ENCODE data around the gene C9orf85.

DNA sequence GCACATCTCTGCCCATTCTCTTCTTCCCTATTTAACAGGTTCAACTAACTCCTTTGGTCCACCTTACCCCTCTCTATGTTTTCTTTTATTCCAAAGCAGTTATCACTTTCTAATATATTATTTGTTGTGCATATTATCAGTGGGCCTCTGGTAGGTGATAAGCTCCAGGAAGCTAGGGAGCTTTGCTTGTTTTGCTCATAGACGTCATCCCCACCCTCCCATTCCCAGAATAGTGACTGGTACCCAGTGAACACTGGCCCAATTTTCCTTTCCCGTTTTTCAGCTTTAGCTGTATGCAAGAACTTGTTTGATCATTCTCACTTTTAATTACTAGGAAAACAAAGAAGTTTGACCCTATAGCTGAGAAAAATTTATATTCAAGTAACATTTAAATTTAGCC, 7.4 kb upstream of the C9orf85 start:
- TF ChIP-seq, protein P1, sequence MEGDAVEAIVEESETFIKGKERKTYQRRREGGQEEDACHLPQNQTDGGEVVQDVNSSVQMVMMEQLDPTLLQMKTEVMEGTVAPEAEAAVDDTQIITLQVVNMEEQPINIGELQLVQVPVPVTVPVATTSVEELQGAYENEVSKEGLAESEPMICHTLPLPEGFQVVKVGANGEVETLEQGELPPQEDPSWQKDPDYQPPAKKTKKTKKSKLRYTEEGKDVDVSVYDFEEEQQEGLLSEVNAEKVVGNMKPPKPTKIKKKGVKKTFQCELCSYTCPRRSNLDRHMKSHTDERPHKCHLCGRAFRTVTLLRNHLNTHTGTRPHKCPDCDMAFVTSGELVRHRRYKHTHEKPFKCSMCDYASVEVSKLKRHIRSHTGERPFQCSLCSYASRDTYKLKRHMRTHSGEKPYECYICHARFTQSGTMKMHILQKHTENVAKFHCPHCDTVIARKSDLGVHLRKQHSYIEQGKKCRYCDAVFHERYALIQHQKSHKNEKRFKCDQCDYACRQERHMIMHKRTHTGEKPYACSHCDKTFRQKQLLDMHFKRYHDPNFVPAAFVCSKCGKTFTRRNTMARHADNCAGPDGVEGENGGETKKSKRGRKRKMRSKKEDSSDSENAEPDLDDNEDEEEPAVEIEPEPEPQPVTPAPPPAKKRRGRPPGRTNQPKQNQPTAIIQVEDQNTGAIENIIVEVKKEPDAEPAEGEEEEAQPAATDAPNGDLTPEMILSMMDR (IDR thresholded peaks at IDR 0.05) = no peak
- no peak for TF ChIP-seq EP300 (IDR thresholded peaks at IDR 0.05)
- no peak for TF ChIP-seq POLR2A (IDR thresholded peaks at IDR 0.05)
